Measurements from ENCODE around the gene GRAP2.

Gene GRAP2

GRCh38 chr22:39927544-39927943 is 26.7 kb downstream of the GRAP2 start:
- Histone ChIP-seq H3K9ac (ENCODE audit: insufficient read length, low read depth) (no peak overlapping the region), H3K27me3 (ENCODE audit: insufficient read depth, insufficient read length) (no peaks in the 10 kb centered on the region)

GRCh38 chr22:39928536-39929520 is 27.9 kb downstream of the GRAP2 start:
- H3K27me3 ChIP-seq (ENCODE audit: insufficient read depth, insufficient read length): no peaks in the 10 kb centered on the region
- no peak overlapping the region for H3K4me3 ChIP-seq (ENCODE audit: insufficient read length, low read depth)
- no peaks in the 10 kb centered on the region for H3K9me3 ChIP-seq (ENCODE audit: insufficient read depth, low read length)
- no peaks in the 10 kb centered on the region for H3K4me1 ChIP-seq (ENCODE audit: insufficient read depth, insufficient read length)
- TF ChIP-seq SUZ12 (IDR thresholded peaks at IDR 0.05; ENCODE audit: extremely low read depth, insufficient read depth, insufficient read length) (no peak), YY1 (IDR thresholded peaks at IDR 0.05; ENCODE audit: insufficient read depth, insufficient read length) (no peak), ZNF274 (IDR thresholded peaks at IDR 0.05; ENCODE audit: low read depth, low read length) (no peak)
- H3K36me3 ChIP-seq (ENCODE audit: insufficient read depth, insufficient read length, low read length): no peaks in the 10 kb centered on the region
- no peak for DNase-seq (ENCODE audit: low read depth, low spot score)
- H3K9ac ChIP-seq (ENCODE audit: insufficient read length, low read depth): no peak overlapping the region

More at GRCh38 chr22:39927544-39927943, 26.7 kb downstream of the GRAP2 start:
- Histone ChIP-seq H3K36me3 (ENCODE audit: insufficient read depth, insufficient read length, low read length) (no peaks in the 10 kb centered on the region), H3K4me3 (ENCODE audit: insufficient read length, low read depth) (no peak overlapping the region), H3K9me3 (ENCODE audit: insufficient read depth, low read length) (no peaks in the 10 kb centered on the region), H3K4me1 (ENCODE audit: insufficient read depth, insufficient read length) (no peaks in the 10 kb centered on the region)
- DNase-seq (ENCODE audit: low read depth, low spot score): no peak
- TF ChIP-seq YY1 (IDR thresholded peaks at IDR 0.05; ENCODE audit: insufficient read depth, insufficient read length): no peak
- no peak for TF ChIP-seq SUZ12 (IDR thresholded peaks at IDR 0.05; ENCODE audit: extremely low read depth, insufficient read depth, insufficient read length)
- TF ChIP-seq ZNF274 (IDR thresholded peaks at IDR 0.05; ENCODE audit: low read depth, low read length): no peak

- TF ChIP-seq SUZ12 (IDR thresholded peaks at IDR 0.05; ENCODE audit: extremely low read depth, insufficient read depth, insufficient read length): no peak
- no peak for TF ChIP-seq ZNF274 (IDR thresholded peaks at IDR 0.05; ENCODE audit: low read depth, low read length)
- TF ChIP-seq YY1 (IDR thresholded peaks at IDR 0.05; ENCODE audit: insufficient read depth, insufficient read length): no peak
- no peaks in the 10 kb centered on the region for H3K4me1 ChIP-seq (ENCODE audit: insufficient read depth, insufficient read length)
- H3K27me3 ChIP-seq (ENCODE audit: insufficient read depth, insufficient read length): no peaks in the 10 kb centered on the region
- no peaks in the 10 kb centered on the region for H3K36me3 ChIP-seq (ENCODE audit: insufficient read depth, insufficient read length, low read length)
- no peak overlapping the region for H3K4me3 ChIP-seq (ENCODE audit: insufficient read length, low read depth)
- no peaks in the 10 kb centered on the region for H3K9me3 ChIP-seq (ENCODE audit: insufficient read depth, low read length)
- no peak for DNase-seq (ENCODE audit: low read depth, low spot score)
- H3K9ac ChIP-seq (ENCODE audit: insufficient read length, low read depth): no peak overlapping the region
Measured at GRCh38 chr22:39931251-39931650, 30.4 kb downstream of the GRAP2 start.

- H3K27me3 ChIP-seq (ENCODE audit: insufficient read depth, insufficient read length): no peaks in the 10 kb centered on the region
- H3K36me3 ChIP-seq (ENCODE audit: insufficient read depth, insufficient read length, low read length): no peaks in the 10 kb centered on the region
- no peak for TF ChIP-seq SUZ12 (IDR thresholded peaks at IDR 0.05; ENCODE audit: extremely low read depth, insufficient read depth, insufficient read length)
- TF ChIP-seq ZNF274 (IDR thresholded peaks at IDR 0.05; ENCODE audit: low read depth, low read length): no peak
- TF ChIP-seq YY1 (IDR thresholded peaks at IDR 0.05; ENCODE audit: insufficient read depth, insufficient read length): no peak
- DNase-seq (ENCODE audit: low read depth, low spot score): no peak
- H3K9ac ChIP-seq (ENCODE audit: insufficient read length, low read depth): no peak overlapping the region
- no peak overlapping the region for H3K4me3 ChIP-seq (ENCODE audit: insufficient read length, low read depth)
- no peaks in the 10 kb centered on the region for H3K9me3 ChIP-seq (ENCODE audit: insufficient read depth, low read length)
- no peaks in the 10 kb centered on the region for H3K4me1 ChIP-seq (ENCODE audit: insufficient read depth, insufficient read length)
Measured at GRCh38 chr22:39932166-39932565, 31.3 kb downstream of the GRAP2 start.

- TF ChIP-seq YY1 (IDR thresholded peaks at IDR 0.05; ENCODE audit: insufficient read depth, insufficient read length): no peak
- no peak for TF ChIP-seq SUZ12 (IDR thresholded peaks at IDR 0.05; ENCODE audit: extremely low read depth, insufficient read depth, insufficient read length)
- no peak for TF ChIP-seq ZNF274 (IDR thresholded peaks at IDR 0.05; ENCODE audit: low read depth, low read length)
- H3K4me3 ChIP-seq (ENCODE audit: insufficient read length, low read depth): no peak overlapping the region
- H3K9ac ChIP-seq (ENCODE audit: insufficient read length, low read depth): no peak overlapping the region
- H3K4me1 ChIP-seq (ENCODE audit: insufficient read depth, insufficient read length): no peaks in the 10 kb centered on the region
- H3K9me3 ChIP-seq (ENCODE audit: insufficient read depth, low read length): no peaks in the 10 kb centered on the region
- no peaks in the 10 kb centered on the region for H3K36me3 ChIP-seq (ENCODE audit: insufficient read depth, insufficient read length, low read length)
- DNase-seq (ENCODE audit: low read depth, low spot score): peak; percentile 81
- no peaks in the 10 kb centered on the region for H3K27me3 ChIP-seq (ENCODE audit: insufficient read depth, insufficient read length)
Measured at GRCh38 chr22:39932918-39933649, 32.2 kb downstream of the GRAP2 start.

GRCh38 chr22:39933741-39934140 is 32.9 kb downstream of the GRAP2 start:
- no peaks in the 10 kb centered on the region for H3K36me3 ChIP-seq (ENCODE audit: insufficient read depth, insufficient read length, low read length)
- no peak overlapping the region for H3K9ac ChIP-seq (ENCODE audit: insufficient read length, low read depth)
- TF ChIP-seq ZNF274 (IDR thresholded peaks at IDR 0.05; ENCODE audit: low read depth, low read length) (no peak), YY1 (IDR thresholded peaks at IDR 0.05; ENCODE audit: insufficient read depth, insufficient read length) (no peak)
- no peaks in the 10 kb centered on the region for H3K9me3 ChIP-seq (ENCODE audit: insufficient read depth, low read length)
- H3K4me1 ChIP-seq (ENCODE audit: insufficient read depth, insufficient read length): no peaks in the 10 kb centered on the region
- H3K4me3 ChIP-seq (ENCODE audit: insufficient read length, low read depth): no peak overlapping the region
- DNase-seq (ENCODE audit: low read depth, low spot score): no peak
- no peaks in the 10 kb centered on the region for H3K27me3 ChIP-seq (ENCODE audit: insufficient read depth, insufficient read length)

GRCh38 chr22:39935116-39935515 is 34.2 kb downstream of the GRAP2 start:
- Histone ChIP-seq H3K27me3 (ENCODE audit: insufficient read depth, insufficient read length) (no peaks in the 10 kb centered on the region), H3K9me3 (ENCODE audit: insufficient read depth, low read length) (no peaks in the 10 kb centered on the region), H3K9ac (ENCODE audit: insufficient read length, low read depth) (no peak overlapping the region), H3K36me3 (ENCODE audit: insufficient read depth, insufficient read length, low read length) (no peaks in the 10 kb centered on the region), H3K4me1 (ENCODE audit: insufficient read depth, insufficient read length) (no peaks in the 10 kb centered on the region), H3K4me3 (ENCODE audit: insufficient read length, low read depth) (no peak overlapping the region)
- no peak for TF ChIP-seq ZNF274 (IDR thresholded peaks at IDR 0.05; ENCODE audit: low read depth, low read length)
- DNase-seq (ENCODE audit: low read depth, low spot score): no peak
